Astrocyte of the spinal cord (primary cell): ENCODE results near the gene ASPSCR1.

Source experiments
- DNase-seq: peaks from one replicate; pipeline ENCODE4 v3.0.0; 2011; ENCODE audit warnings: low read depth, low spot score
- H3K4me3 ChIP-seq: 2 replicates; pipeline ENCODE4 v1.5.1; 2011; ENCODE audit warnings: low read depth, mild to moderate bottlenecking, low read length, moderate library complexity
- CTCF ChIP-seq: IDR thresholded peaks from 2 replicates; pipeline ENCODE4 v1.5.1; 2012; ENCODE audit warnings: low read depth, mild to moderate bottlenecking, low read length, inconsistent platforms
- in situ Hi-C: cut with HindIII; loops from 2 replicates; pipeline ENCODE4 v1.10.0; 2017; ENCODE audit warnings: low sequenced_read_pairs

Gene ASPSCR1

GRCh38 chr17:82018989-82019689, 41.7 kb downstream of the ASPSCR1 start:
- in situ Hi-C loops: no loop called here
- no peak for DNase-seq
- no peak for TF ChIP-seq CTCF
- no peak overlapping the region for H3K4me3 ChIP-seq

- DNase-seq: no peak
- in situ Hi-C loops: no loop called here
- TF ChIP-seq CTCF: peak; percentile 88
- no peak overlapping the region for H3K4me3 ChIP-seq
Measured at GRCh38 chr17:82019690-82020571, 42.5 kb downstream of the ASPSCR1 start.

- in situ Hi-C loops: no loop called here
- DNase-seq: no peak
- no peak overlapping the region for H3K4me3 ChIP-seq
- TF ChIP-seq CTCF: no peak
Measured at GRCh38 chr17:82020572-82021106, 43.2 kb downstream of the ASPSCR1 start.

GRCh38 chr17:82021107-82021899, 43.9 kb downstream of the ASPSCR1 start:
- in situ Hi-C loops: no loop called here
- peak overlapping the region; percentile 70 for H3K4me3 ChIP-seq
- peak; percentile 65 for DNase-seq
- TF ChIP-seq CTCF: peak; percentile 83

GRCh38 chr17:82021900-82022309, 44.5 kb downstream of the ASPSCR1 start:
- H3K4me3 ChIP-seq: peak overlapping the region; percentile 70
- in situ Hi-C loops: no loop called here
- no peak for DNase-seq
- no peak for TF ChIP-seq CTCF

- in situ Hi-C loops: no loop called here
- H3K4me3 ChIP-seq: peak within 1 kb of the TSS; percentile 70
- no peak for DNase-seq
Measured at GRCh38 chr17:82022310-82022980, 45.0 kb downstream of the ASPSCR1 start, which contains the start of gene CENPX. CENPX (minus strand) TSS chr17:82022878; CDS start chr17:82022861, 17 bp downstream.

More at GRCh38 chr17:82022310-82022980, 45.0 kb downstream of the ASPSCR1 start, which contains the start of gene CENPX:
- no peak for TF ChIP-seq CTCF
